Measurements from ENCODE around the gene CYP4F2.

DNA sequence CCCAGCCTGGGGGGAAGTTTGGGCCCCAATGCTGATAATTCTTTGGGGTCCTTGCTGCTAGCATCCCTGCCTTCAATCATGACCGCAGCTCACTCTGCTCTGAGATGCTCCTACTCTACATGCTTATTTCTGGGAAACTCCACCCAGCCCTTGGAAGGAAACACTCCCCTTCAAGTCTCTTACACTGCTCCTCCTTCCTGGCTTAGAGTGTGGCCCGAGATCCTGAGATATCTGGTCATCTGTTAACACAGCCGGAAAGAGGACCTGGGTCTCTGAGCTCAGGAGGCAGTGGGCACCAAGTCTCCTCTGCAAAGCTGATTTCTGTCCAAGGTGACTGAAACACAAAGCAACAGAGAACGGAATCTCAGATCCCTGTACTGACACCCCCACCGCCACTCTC is 33.0 kb downstream of the CYP4F2 start:
- TF ChIP-seq CTCF (IDR thresholded peaks at IDR 0.05) (no peak), POLR2A (IDR thresholded peaks at IDR 0.05) (no peak)
